NCI-H2196 (cell line): ENCODE data around the gene NECAB3.

Experiments
- DNase-seq: peaks from one replicate; lab custom pipeline; 2025; ENCODE audit not compliant: unreplicated experiment; lab: John Stamatoyannopoulos, UW

NECAB3 gene

DNA sequence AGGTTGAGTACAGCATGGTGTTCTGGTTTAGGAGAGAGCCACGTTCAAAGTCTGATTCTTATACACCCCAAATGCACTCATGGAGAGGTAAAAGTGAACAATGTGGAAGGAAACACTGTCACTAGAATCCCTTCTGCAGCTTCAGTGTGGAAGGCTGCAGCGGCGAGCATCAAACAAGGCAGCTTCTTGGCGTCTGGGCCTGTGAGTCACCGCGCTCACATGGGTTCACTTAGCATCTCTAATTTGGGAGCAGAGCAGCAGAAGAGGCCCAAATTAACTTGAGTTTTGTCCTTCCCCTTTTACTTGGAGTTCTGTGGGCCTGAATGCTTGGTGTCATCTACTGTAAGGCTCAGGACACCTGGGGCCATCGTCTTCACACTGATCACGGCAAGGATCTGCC lies 22.9 kb upstream of the NECAB3 start:
- no peak for DNase-seq

DNA sequence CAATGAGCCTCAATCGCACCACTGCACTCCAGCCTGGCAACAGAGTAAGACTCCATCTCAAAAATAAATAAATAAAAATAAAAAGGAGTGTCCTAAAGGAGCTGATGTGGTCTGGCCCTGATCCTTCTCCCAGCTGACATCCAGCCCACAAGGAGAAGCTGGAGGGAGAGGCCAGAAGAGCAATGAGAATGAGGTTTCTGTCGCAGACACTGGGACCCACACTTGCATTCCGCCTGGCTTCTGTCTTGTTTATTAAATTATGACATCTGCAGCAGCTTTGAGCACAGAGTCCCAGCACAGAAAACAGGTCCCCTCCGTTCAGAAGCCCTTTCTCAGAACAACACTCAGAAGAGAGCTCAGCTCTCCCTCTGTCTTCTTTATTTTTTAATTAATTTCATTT lies 22.2 kb upstream of the NECAB3 start:
- DNase-seq, result no peak

DNA sequence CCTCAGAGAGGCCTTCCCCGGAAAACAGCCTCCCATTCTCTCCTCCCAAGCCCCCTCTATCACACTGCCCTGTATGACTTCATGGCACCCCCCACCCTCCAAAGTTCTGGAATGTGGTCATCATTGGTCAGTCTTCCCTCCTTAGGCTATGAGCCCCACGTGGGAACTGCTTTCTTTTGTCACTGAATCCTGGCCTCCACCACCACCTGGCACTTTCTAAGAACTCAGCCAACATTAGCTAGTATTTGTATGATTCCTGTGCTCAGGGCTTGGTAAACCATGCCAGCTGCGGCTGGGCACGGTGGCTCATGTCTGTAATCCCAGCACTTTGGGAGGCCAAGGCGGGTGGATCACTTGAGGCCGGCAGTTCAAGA lies 20.4 kb upstream of the NECAB3 start:
- DNase-seq, result no peak

- DNase-seq, result no peak
These were observed 19.8 kb upstream of the NECAB3 start for GRCh38 chr20:33693741-33694638.

GRCh38 chr20:33693289-33693688 lies 19.1 kb upstream of the NECAB3 start:
- DNase-seq, result no peak

DNA sequence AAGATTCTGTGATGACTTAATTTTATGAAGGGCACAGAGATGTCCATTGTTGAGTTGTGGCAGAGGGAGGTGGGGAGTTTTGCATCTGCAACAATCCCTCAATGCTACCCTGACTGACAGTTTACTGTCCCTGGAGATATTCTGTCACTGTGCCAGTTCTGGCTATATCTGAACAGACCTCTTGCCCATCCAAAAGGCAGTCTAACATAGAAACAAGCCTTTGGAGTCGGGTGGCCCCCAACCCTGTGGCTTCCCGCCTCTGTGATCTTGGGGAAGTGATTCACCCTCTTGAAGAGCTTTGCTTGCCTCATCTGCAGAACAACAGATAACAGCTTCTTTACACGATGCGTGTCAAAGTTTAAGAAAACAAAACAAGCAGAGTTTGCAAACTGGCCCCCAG lies 15.7 kb upstream of the NECAB3 start:
- no peak for DNase-seq

DNA sequence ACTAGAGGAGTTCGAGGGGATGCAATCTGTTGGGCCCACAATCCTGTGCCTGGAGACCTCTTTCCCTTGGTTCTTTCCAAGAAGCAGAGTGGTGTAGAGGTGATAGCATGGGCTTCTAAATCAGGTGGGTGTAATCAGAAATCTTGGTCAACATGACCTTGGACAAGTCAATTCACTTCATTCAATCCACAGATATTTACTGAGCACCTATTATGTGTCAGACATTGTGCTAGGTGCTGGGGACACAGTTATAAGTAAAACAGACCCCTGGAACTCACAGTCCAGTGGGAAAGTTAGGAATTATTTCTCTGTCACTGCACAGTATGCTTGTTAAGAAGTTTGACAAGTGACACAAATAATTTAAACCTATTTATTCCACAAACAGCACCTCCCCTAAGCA lies 15.3 kb upstream of the NECAB3 start:
- DNase-seq, result no peak

DNA sequence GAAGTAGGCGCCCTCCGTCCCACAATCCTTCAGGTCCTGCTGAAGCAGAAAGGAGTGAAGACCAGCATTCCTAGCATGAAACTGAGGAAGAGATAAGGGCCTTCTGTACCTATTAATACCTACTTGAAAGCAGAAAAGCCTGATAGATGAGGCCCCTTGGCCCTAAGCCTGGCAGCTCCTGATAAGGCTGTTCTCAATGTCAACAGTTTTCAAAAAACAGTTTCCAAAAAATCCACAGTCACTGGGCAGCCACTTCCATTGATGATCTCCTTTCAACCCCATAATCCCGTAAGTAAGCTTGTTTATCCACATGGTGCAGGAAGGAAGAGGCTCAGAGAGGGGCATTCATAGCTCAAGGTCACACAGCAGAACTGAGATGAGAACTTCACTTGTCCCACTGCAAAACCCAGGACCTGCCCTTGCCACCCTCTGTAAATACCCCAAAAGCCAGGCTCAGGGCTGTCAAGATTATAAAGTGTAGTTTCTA lies 14.8 kb upstream of the NECAB3 start:
- DNase-seq, result no peak

DNA sequence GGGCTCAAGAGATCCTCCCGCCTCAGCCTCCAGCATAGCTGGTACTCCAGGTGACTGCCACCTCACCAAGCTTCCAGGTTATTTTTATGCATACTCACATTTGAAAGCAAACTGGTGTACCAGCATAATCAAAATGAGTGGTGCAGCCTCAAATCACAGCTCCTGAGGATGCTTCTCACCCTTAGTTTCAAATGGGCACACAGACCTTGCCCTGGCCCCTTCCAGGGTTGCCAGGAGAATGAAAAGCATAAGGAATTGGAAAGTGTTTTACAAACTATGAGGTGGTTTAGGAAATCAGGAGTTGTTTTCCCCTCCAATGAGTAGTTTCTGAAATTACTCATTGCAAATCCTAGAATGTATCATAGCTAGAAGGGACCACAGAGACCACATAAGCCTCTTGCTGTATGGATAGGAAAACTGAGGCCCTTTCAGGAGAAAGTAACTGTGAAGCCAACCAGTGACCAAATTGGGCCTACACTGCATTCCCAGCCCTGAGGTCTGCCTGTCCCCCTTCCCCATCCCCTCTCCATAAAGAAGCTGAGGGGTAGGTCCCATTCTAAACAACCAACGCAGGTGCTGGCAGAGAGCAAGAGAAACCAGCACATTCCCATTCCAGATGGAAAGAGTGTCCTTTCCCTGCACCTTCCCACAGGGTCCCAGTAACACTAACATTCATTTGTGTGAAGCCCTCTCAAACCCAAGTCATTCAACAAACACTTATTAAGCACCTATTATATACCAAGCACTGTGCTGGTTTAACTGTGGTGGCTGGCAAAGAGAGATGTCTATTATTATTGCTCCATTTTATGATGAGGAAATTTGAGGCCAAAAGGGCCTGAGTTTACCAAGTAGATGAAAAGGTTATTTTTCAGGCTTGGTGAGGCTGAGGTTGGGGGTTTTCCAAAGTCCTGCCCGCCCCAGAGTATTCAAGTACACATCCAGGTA lies 14.0 kb upstream of the NECAB3 start:
- DNase-seq, result no peak

GRCh38 chr20:33687370-33687915 lies 13.2 kb upstream of the NECAB3 start:
- DNase-seq, result no peak

DNA sequence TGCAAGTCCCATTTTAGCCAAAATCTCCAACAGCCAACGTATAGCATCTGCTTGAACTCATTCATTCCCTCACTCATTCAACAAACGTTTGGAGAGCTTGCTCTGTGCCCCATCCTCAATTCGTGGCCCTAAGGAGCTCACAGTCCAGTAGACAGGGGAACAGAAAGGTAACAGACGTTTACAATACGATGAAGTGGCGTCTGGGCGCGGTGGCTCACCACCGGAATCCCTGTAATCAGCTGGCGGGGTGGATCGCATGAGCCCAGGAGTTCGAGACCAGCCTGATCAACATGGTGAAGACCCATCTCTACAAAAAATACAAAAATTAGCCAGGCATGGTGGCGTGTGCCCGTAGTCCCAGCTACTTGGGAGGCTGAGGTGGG lies 12.7 kb upstream of the NECAB3 start:
- DNase-seq, result no peak

GRCh38 chr20:33686100-33686983 lies 12.1 kb upstream of the NECAB3 start, which contains the start of gene E2F1:
E2F1 (minus strand) TSS chr20:33686385; CDS start chr20:33686264, 121 bp downstream.
- DNase-seq, result peak; percentile 97

- DNase-seq, result peak; percentile 53
These were observed 11.3 kb upstream of the NECAB3 start for GRCh38 chr20:33685328-33686099.

DNA sequence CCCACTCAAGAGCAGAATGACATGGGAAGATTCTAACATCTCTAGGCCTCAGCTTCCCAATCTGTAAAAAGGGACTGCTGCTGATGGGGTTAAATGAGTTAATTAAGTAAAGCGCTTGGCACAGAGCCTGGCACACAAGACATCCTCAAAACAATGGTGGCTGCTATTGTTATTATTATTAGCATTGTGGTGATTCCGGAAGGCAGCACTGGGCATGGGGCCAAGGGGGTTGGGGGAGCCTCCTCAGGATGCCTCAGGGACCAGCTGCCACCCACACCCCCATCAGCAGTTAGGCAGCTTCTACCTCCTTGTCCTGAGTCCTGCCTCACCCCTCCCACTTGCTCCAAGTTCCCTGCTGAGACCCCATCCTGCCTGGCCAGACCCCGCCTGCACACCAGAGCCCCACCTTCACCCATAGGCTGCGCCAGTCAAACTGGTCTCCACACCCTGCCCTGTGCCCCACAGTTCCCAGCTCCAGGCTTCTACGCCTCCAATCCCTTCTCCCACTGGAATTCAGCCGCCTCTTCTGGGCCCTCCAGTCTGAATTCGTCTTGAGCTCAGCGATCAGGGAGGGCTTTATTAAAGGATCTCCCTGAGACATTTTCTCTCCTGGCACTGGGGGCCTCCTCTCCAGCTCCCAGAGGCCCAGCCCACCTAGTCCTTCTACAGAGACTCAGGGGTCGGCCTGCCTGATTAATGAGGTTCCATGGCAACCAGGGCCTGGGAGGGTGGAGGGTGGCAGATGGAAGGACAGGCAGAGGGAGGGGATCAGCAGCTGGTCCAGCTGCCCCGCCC lies 10.5 kb upstream of the NECAB3 start:
- no peak for DNase-seq

- no peak for DNase-seq
These were observed 7.6 kb upstream of the NECAB3 start for GRCh38 chr20:33681728-33682353.

DNA sequence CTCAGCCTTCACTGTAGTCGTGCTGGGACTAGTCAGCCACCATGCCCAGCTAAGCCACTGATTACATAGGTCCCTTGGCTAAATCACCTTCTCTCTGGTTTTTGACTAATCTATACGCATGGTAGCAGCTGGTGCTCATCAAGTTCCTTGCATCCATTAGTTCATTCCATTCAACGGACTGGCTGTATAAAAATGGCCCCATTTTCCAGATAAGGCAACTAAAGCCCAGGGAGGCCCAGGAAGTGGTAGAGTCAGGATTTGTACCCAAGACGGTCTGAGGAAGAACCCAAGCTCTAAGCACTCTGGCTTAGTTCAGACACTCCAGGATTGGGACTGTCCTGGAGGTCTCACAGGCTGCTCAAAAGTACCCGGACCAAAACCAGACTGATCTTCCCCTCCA lies 7.1 kb upstream of the NECAB3 start:
- no peak for DNase-seq

DNA sequence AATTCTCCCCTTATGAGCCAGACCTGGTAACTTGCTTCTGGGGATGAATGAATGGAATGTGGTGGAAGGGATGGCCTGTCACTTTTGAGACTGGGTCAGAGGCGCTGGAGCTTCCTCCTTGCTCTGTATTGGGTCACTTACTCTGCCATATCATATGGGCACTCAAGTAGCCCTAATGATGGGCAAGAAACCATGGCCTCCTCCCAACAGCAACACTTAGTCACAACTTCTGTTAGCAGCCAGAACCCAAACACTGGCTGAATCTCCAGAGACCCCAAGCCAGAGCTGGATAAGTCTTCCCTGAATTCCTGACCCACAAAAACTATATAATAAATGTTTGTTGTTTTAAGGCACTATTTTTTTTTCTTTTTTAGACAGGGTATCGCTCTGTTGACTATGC lies 6.5 kb upstream of the NECAB3 start:
- no peak for DNase-seq

DNA sequence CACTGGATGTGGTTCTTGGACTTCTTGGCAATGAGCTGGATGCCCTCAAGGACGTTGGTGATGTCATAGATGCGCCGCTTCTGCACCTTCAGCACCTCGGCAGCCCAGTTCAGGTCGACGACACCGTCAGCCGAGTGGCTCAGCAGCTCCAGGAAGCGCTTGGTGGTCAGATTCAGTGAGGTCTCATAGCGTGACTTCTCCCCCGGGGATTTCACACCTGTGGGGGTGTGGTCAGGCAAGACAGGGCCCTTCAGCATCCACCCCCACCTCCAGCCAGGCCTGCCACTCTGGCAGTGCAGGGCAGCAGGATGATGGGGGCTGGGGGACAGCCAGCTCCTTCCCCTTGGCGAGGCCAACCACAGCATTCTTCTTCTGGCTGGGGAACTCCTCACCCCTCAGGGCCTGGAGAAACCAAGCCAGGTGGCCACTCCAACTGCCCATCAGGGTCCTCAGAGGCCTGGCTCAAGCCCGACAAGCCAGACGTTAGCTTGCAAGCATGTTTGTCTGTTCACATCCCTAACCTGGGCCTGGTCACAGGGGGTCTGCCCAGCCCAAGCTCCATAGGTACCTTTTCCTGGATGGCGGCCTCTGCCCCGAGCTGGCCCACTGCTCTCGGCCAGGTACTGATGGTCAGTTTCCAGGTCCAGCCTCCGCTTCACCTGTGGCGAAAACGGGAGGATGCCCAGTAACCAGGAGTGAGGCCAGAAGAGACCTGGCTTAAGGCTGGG lies 5.7 kb upstream of the NECAB3 start:
- DNase-seq, result no peak
